ENCODE measurements around the gene SLC25A11.
"Not testable (repeated sequence)": the region's sequence is repeated elsewhere in the genome, so short reads cannot be mapped to it uniquely, and the experiment has no call there.

Gene SLC25A11

GRCh38 chr17:4944163-4944553, 4.3 kb upstream of the SLC25A11 start:
- DNase-seq, result no peak

GRCh38 chr17:4942760-4943508, 3.1 kb upstream of the SLC25A11 start:
- DNase-seq, result no peak

- DNase-seq, result no peak
Observed at GRCh38 chr17:4941319-4941610, 1.4 kb upstream of the SLC25A11 start.

GRCh38 chr17:4940555-4941318, 891 bp upstream of the SLC25A11 start:
- DNase-seq, result no peak

- DNase-seq, result no peak
Observed at GRCh38 chr17:4939546-4939795, 375 bp downstream of the SLC25A11 start.

- DNase-seq, result no peak
Observed at GRCh38 chr17:4938688-4939545, 929 bp downstream of the SLC25A11 start.

GRCh38 chr17:4938069-4938491, 1.8 kb downstream of the SLC25A11 start:
- no peak for DNase-seq

- no peak for DNase-seq
Observed at GRCh38 chr17:4937553-4937952, 2.3 kb downstream of the SLC25A11 start.

- no peak for DNase-seq
Observed at GRCh38 chr17:4936436-4936835, 3.4 kb downstream of the SLC25A11 start.

GRCh38 chr17:4935650-4936049, 4.2 kb downstream of the SLC25A11 start:
- DNase-seq, result no peak

- DNase-seq, result no peak
Observed at GRCh38 chr17:4934173-4934979, 5.5 kb downstream of the SLC25A11 start.

- no peak for DNase-seq
Observed at GRCh38 chr17:4933646-4934045, 6.2 kb downstream of the SLC25A11 start.

GRCh38 chr17:4932756-4933155, 7.1 kb downstream of the SLC25A11 start:
- DNase-seq, result no peak

GRCh38 chr17:4931963-4932362, 7.9 kb downstream of the SLC25A11 start, which contains the start of gene GP1BA:
Gene GP1BA (plus strand): TSS chr17:4932277. CDS start chr17:4932605, 328 bp downstream.
- no peak for DNase-seq

- DNase-seq, result no peak
Observed at GRCh38 chr17:4928881-4929280, 11.0 kb downstream of the SLC25A11 start.

- not testable (repeated sequence) for DNase-seq
Observed at GRCh38 chr17:4926577-4927335, 13.1 kb downstream of the SLC25A11 start.

GRCh38 chr17:4921320-4921719, 18.5 kb downstream of the SLC25A11 start:
- no peak for DNase-seq

GRCh38 chr17:4920351-4921048, 19.3 kb downstream of the SLC25A11 start:
- DNase-seq, result no peak

- DNase-seq, result no peak
Observed at GRCh38 chr17:4919511-4920047, 20.3 kb downstream of the SLC25A11 start.

GRCh38 chr17:4914551-4914950, 25.3 kb downstream of the SLC25A11 start:
- DNase-seq, result not testable (repeated sequence)

GRCh38 chr17:4913994-4914393, 25.9 kb downstream of the SLC25A11 start:
- DNase-seq, result no peak

All from NCI-H1417 treated with DMSO at 0.1 percent for 48 hours (cell line).